Loucy (cell line): ENCODE measurements around the gene DIPK1B.

ENCODE experiments used
- EZH2phosphoT487 ChIP-seq: fragments of 200-600 bp; IDR thresholded peaks from 2 replicates; pipeline ENCODE4 v1.6.1; 2018; ENCODE audit warnings: antibody characterized with exemption, mild to moderate bottlenecking, moderate library complexity, borderline replicate concordance
- TF ChIP-seq, protein P1 (sequence below): fragments of 200-600 bp; sonication (generic); conservative IDR thresholded peaks from 2 replicates; pipeline ENCODE4 v1.5.1; 2014; ENCODE audit warnings: mild to moderate bottlenecking, antibody characterized with exemption, low read length

DNA sequence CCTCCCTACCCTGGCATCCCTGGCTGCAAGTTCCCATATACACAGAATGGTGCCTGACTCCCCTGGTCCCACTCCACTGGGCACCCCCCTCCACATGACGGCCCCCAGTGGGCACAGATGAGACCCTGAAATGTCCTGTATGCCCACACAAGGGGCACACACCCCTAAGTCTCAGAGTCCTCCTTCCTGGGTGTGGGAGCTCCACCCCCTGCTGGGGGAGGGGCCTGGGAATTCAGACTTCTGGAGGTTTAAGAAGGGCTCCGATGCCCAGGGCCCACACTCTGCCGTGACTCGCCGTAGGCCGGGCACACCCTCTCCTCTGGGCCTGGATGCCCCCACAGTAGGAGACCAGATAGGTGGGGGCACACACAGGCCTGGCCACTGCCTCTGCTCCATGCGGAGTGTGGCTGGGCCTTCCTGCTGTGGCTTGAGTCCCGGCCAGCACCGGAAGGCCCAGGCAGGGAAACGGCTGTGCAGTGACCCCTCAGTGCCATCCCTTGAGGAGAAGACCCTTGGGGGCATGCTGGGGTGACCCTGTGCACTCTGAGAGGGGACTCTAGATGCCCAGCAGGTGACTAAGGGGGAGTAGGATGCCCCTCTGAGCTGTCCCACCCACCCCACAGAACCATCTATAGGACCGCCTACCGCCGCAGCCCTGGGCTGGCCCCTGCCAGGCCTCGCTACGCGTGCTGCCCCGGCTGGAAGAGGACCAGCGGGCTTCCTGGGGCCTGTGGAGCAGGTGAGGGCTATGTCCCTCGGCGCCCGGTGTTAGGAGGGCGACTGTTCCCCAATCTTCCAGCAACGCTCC is 43.2 kb upstream of the DIPK1B start:
- TF ChIP-seq, protein P1, sequence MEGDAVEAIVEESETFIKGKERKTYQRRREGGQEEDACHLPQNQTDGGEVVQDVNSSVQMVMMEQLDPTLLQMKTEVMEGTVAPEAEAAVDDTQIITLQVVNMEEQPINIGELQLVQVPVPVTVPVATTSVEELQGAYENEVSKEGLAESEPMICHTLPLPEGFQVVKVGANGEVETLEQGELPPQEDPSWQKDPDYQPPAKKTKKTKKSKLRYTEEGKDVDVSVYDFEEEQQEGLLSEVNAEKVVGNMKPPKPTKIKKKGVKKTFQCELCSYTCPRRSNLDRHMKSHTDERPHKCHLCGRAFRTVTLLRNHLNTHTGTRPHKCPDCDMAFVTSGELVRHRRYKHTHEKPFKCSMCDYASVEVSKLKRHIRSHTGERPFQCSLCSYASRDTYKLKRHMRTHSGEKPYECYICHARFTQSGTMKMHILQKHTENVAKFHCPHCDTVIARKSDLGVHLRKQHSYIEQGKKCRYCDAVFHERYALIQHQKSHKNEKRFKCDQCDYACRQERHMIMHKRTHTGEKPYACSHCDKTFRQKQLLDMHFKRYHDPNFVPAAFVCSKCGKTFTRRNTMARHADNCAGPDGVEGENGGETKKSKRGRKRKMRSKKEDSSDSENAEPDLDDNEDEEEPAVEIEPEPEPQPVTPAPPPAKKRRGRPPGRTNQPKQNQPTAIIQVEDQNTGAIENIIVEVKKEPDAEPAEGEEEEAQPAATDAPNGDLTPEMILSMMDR = no peak
- TF ChIP-seq EZH2phosphoT487 = no peak
